ENCODE results near the gene MAML3.

MAML3 gene

DNA sequence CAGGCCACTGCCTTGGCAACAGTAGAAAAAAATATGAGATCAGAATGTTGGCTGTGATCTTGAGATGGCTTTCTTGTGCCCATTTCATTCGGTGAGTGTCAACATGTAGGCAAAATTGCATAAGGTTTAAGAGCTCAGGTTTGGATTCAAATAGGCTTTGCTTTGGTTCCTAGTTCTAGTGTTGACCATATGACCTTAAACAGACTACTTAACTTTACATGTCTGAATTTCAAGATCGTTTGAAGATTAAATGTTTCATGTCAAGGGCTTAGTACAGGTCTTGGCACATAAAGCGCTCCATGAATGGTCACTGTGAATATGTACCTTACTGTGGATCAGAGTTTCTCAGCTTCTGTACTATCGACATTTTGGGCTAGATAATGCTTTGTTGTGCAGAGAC, 284.2 kb downstream of the MAML3 start:
- no peak overlapping the region for H3K4me3 ChIP-seq (replicated peaks; ENCODE audit: insufficient read depth, low read length)
- DNase-seq (ENCODE audit: low read depth in 1 of 2, low spot score in 1 of 2), result no peak
- no peaks in the 10 kb centered on the region for H3K27me3 ChIP-seq (ENCODE audit: insufficient read depth, poor library complexity, severe bottlenecking)
- TF ChIP-seq POLR2AphosphoS5 (IDR thresholded peaks at IDR 0.05; ENCODE audit: low read depth), result no peak
- TF ChIP-seq, protein P1, sequence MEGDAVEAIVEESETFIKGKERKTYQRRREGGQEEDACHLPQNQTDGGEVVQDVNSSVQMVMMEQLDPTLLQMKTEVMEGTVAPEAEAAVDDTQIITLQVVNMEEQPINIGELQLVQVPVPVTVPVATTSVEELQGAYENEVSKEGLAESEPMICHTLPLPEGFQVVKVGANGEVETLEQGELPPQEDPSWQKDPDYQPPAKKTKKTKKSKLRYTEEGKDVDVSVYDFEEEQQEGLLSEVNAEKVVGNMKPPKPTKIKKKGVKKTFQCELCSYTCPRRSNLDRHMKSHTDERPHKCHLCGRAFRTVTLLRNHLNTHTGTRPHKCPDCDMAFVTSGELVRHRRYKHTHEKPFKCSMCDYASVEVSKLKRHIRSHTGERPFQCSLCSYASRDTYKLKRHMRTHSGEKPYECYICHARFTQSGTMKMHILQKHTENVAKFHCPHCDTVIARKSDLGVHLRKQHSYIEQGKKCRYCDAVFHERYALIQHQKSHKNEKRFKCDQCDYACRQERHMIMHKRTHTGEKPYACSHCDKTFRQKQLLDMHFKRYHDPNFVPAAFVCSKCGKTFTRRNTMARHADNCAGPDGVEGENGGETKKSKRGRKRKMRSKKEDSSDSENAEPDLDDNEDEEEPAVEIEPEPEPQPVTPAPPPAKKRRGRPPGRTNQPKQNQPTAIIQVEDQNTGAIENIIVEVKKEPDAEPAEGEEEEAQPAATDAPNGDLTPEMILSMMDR (IDR thresholded peaks at IDR 0.05; ENCODE audit: insufficient read depth, low read length), result no peak
- no peak for TF ChIP-seq GABPA (IDR thresholded peaks at IDR 0.05; ENCODE audit: low read depth)
- TF ChIP-seq, protein P2, sequence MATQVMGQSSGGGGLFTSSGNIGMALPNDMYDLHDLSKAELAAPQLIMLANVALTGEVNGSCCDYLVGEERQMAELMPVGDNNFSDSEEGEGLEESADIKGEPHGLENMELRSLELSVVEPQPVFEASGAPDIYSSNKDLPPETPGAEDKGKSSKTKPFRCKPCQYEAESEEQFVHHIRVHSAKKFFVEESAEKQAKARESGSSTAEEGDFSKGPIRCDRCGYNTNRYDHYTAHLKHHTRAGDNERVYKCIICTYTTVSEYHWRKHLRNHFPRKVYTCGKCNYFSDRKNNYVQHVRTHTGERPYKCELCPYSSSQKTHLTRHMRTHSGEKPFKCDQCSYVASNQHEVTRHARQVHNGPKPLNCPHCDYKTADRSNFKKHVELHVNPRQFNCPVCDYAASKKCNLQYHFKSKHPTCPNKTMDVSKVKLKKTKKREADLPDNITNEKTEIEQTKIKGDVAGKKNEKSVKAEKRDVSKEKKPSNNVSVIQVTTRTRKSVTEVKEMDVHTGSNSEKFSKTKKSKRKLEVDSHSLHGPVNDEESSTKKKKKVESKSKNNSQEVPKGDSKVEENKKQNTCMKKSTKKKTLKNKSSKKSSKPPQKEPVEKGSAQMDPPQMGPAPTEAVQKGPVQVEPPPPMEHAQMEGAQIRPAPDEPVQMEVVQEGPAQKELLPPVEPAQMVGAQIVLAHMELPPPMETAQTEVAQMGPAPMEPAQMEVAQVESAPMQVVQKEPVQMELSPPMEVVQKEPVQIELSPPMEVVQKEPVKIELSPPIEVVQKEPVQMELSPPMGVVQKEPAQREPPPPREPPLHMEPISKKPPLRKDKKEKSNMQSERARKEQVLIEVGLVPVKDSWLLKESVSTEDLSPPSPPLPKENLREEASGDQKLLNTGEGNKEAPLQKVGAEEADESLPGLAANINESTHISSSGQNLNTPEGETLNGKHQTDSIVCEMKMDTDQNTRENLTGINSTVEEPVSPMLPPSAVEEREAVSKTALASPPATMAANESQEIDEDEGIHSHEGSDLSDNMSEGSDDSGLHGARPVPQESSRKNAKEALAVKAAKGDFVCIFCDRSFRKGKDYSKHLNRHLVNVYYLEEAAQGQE (IDR thresholded peaks at IDR 0.05; ENCODE audit: insufficient replicate concordance, low read depth), result no peak
- no peak for TF ChIP-seq SPI1 (IDR thresholded peaks at IDR 0.05; ENCODE audit: borderline replicate concordance, low read depth)
- no peak overlapping the region for H3K27ac ChIP-seq (replicated peaks)

DNA sequence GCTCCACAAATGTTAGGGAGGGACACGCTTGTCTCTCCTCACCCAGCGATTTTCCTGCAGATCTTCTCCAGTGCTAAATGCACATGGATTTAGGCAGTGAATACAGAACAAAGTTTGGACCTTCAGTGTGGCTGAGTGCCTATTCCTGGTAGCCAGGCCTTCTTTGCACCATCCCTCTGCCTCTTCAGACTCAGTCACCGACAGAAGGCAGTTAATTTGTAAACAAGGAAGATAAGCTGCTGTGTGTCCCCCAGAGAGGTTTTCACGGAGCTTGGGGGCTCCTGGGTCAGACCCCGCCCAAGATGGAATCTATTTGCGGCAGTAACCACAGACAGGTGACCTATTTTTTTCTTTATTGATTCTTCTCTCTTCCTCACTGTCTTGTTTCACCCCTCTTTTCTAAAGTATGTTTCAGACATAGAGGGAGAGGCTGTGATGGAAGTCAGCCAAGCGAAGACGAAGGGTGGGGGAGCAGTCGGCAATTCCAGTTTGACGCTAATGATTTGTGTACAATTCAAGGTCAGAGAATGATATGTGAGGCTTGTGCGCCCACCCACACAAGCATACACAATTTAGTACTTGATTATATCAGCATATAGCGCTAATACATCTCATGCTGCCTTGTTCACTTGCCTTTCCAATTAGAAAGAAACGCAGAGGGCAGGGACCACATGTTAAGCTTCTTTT, 287.6 kb downstream of the MAML3 start:
- DNase-seq (ENCODE audit: low read depth in 1 of 2, low spot score in 1 of 2), result no peak

DNA sequence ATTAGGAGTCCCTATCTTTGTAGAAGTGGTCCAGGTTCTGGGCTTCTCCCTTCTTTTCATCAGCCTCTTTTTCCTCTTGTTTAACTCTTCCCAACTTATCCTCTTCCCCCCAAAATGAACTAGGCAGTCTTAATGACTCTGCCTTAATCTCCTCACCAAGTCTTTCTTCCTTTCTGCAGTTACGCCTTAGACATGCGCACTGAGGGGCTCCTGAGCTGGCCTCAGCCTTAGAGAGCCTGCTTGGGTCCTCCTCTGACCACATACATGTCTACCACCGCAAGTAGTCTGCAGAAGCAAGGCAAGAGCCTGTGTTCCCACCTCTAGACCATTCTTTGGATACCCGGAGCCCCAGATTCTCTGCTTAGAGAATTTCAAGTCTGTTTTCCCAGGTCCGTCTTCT, 288.4 kb downstream of the MAML3 start:
- DNase-seq (ENCODE audit: low read depth in 1 of 2, low spot score in 1 of 2), result no peak
- TF ChIP-seq, protein P2 (IDR thresholded peaks at IDR 0.05; ENCODE audit: insufficient replicate concordance, low read depth), result no peak
- no peak for TF ChIP-seq POLR2AphosphoS5 (IDR thresholded peaks at IDR 0.05; ENCODE audit: low read depth)
- TF ChIP-seq GABPA (IDR thresholded peaks at IDR 0.05; ENCODE audit: low read depth), result no peak
- TF ChIP-seq, protein P1 (IDR thresholded peaks at IDR 0.05; ENCODE audit: insufficient read depth, low read length), result no peak
- Histone ChIP-seq H3K27me3 (ENCODE audit: insufficient read depth, poor library complexity, severe bottlenecking) (no peaks in the 10 kb centered on the region), H3K27ac (replicated peaks) (no peak overlapping the region), H3K4me3 (replicated peaks; ENCODE audit: insufficient read depth, low read length) (no peak overlapping the region)

More for the DNA sequence above, 287.6 kb downstream of the MAML3 start:
- no peak for TF ChIP-seq SPI1 (IDR thresholded peaks at IDR 0.05; ENCODE audit: borderline replicate concordance, low read depth)
- TF ChIP-seq, protein P2 (IDR thresholded peaks at IDR 0.05; ENCODE audit: insufficient replicate concordance, low read depth), result no peak
- TF ChIP-seq, protein P1 (IDR thresholded peaks at IDR 0.05; ENCODE audit: insufficient read depth, low read length), result no peak
- no peak for TF ChIP-seq POLR2AphosphoS5 (IDR thresholded peaks at IDR 0.05; ENCODE audit: low read depth)
- TF ChIP-seq GABPA (IDR thresholded peaks at IDR 0.05; ENCODE audit: low read depth), result no peak
- Histone ChIP-seq H3K27me3 (ENCODE audit: insufficient read depth, poor library complexity, severe bottlenecking) (no peaks in the 10 kb centered on the region), H3K27ac (replicated peaks) (no peak overlapping the region), H3K4me3 (replicated peaks; ENCODE audit: insufficient read depth, low read length) (no peak overlapping the region)

Measured in HL-60 (cell line).